Measurements from ENCODE around the gene ARF6.

- TF ChIP-seq, protein P1, sequence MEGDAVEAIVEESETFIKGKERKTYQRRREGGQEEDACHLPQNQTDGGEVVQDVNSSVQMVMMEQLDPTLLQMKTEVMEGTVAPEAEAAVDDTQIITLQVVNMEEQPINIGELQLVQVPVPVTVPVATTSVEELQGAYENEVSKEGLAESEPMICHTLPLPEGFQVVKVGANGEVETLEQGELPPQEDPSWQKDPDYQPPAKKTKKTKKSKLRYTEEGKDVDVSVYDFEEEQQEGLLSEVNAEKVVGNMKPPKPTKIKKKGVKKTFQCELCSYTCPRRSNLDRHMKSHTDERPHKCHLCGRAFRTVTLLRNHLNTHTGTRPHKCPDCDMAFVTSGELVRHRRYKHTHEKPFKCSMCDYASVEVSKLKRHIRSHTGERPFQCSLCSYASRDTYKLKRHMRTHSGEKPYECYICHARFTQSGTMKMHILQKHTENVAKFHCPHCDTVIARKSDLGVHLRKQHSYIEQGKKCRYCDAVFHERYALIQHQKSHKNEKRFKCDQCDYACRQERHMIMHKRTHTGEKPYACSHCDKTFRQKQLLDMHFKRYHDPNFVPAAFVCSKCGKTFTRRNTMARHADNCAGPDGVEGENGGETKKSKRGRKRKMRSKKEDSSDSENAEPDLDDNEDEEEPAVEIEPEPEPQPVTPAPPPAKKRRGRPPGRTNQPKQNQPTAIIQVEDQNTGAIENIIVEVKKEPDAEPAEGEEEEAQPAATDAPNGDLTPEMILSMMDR (conservative IDR thresholded peaks at IDR 0.05; ENCODE audit: low read depth, low read length): no peak
- TF ChIP-seq EZH2 (IDR thresholded peaks at IDR 0.05; ENCODE audit: low read length, unreplicated experiment) (no peak), EZH2phosphoT487 (IDR thresholded peaks at IDR 0.05; ENCODE audit: borderline replicate concordance, low read length) (no peak)
Measured at GRCh38 chr14:49868720-49869114, 24.2 kb upstream of the ARF6 start.
